A549 (cell line): ENCODE data around the gene FZD10. TPM values are rescaled to one million over a fixed set of nuclear protein-coding genes. Genes with fewer than 3 reads are reported as not detected.

ENCODE experiments used
- ATAC-seq, 2 experiments: fragments of 200-7000 bp in 1 of 2; fragments of >200 bp in 1 of 2; cut with Nextera tagmentation in 1 of 2; cut with Tn5 transposase in 1 of 2; 3 replicates each; pipeline versions ENCODE4 v1.8.0 to v1.9.1; 2018 to 2020; ENCODE audit warnings: mild to moderate bottlenecking in 1 of 2, moderate library complexity in 1 of 2
- CTCF ChIA-PET: fragments of 300-600 bp; sonication (Branson Sonifier 250); formaldehyde crosslinking; extraction: SDS; loops from one replicate; lab custom pipeline; 2021; ENCODE audit warnings: antibody characterized with exemption, inconsistent platforms; lab: Yijun Ruan, JAX
- POLR2A ChIA-PET: fragments of 350-600 bp; formaldehyde crosslinking; extraction: SDS; loops from one replicate; lab custom pipeline; 2021; ENCODE audit warnings: antibody characterized with exemption, inconsistent platforms; lab: Yijun Ruan, JAX
- DNase-seq, 2 experiments: peaks; one replicate each; pipeline versions ENCODE4 v3.0.0 to v3.0.0-alpha.2; 2011 to 2016; ENCODE audit warnings: low read depth in 1 of 2, low spot score in 1 of 2
- FAIRE-seq: peaks from 2 replicates; lab custom pipeline; 2011; peaks lifted over from hg19 to GRCh38; lab: Jason Lieb, UNC
- H3K27ac ChIP-seq, 2 experiments: fragments of >200 bp; sonication (Bioruptor Twin); formaldehyde crosslinking; 3 replicates each; pipeline ENCODE4 v1.5.1; 2016 to 2017
- H3K4me1 ChIP-seq: fragments of >200 bp; sonication (Bioruptor Twin); formaldehyde crosslinking; 3 replicates; pipeline ENCODE4 v1.6.1; 2016
- H3K4me2 ChIP-seq: fragments of >200 bp; sonication (Bioruptor Twin); formaldehyde crosslinking; 3 replicates; pipeline ENCODE4 v1.6.1; 2016
- H3K4me3 ChIP-seq: fragments of >200 bp; sonication (Bioruptor Twin); formaldehyde crosslinking; 3 replicates; pipeline ENCODE4 v1.5.1; 2016
- H3K9me3 ChIP-seq: fragments of >200 bp; sonication (Bioruptor Twin); formaldehyde crosslinking; 3 replicates; pipeline ENCODE4 v1.6.1; 2016
- ATOH8 ChIP-seq: fragments of 250-450 bp; sonication (Bioruptor Pico); IDR thresholded peaks from 2 replicates; pipeline ENCODE4 v1.5.0; 2020; ENCODE audit warnings: low read depth, mild to moderate bottlenecking, moderate library complexity
- BCL3 ChIP-seq: fragments of >200 bp; sonication (Bioruptor Twin); formaldehyde crosslinking; IDR thresholded peaks from 3 replicates; pipeline ENCODE4 v1.6.1; 2016
- BHLHE40 ChIP-seq: IDR thresholded peaks from 2 replicates; pipeline ENCODE4 v1.6.1; 2012; ENCODE audit warnings: low read depth, low read length, inconsistent platforms
- CBX2 ChIP-seq: fragments of 200-600 bp; sonication (generic); IDR thresholded peaks from 2 replicates; pipeline ENCODE4 v1.6.1; 2016; ENCODE audit warnings: low read depth, mild to moderate bottlenecking, borderline replicate concordance
- CBX8 ChIP-seq: fragments of 200-600 bp; sonication (generic); IDR thresholded peaks from 2 replicates; pipeline ENCODE4 v1.6.1; 2016
- CEBPB ChIP-seq, 2 experiments: fragments of >200 bp in 1 of 2; sonication (Bioruptor Twin) in 1 of 2; formaldehyde crosslinking in 1 of 2; IDR thresholded peaks; 2 replicates each; pipeline ENCODE4 v1.6.1; 2012 to 2016
- CHD2 ChIP-seq: fragments of 150-350 bp; IDR thresholded peaks from 2 replicates; pipeline ENCODE4 v1.6.1; 2014; ENCODE audit warnings: low read length; ENCODE audit not compliant: partially characterized antibody
- EHMT2 ChIP-seq: fragments of 200-600 bp; sonication (generic); IDR thresholded peaks from 2 replicates; pipeline ENCODE4 v1.6.1; 2016; ENCODE audit warnings: antibody characterized with exemption, low read depth, mild to moderate bottlenecking, moderate library complexity
- ELK1 ChIP-seq: fragments of 150-350 bp; IDR thresholded peaks from 2 replicates; pipeline ENCODE4 v1.6.1; 2014; ENCODE audit warnings: low read depth, mild to moderate bottlenecking, low read length
- EP300 ChIP-seq, 2 experiments: fragments of >200 bp; sonication (Bioruptor Twin); formaldehyde crosslinking; IDR thresholded peaks; 2 replicates in 1 of 2; 3 replicates in 1 of 2; pipeline ENCODE4 v1.6.1; 2016 to 2017
- ESRRA ChIP-seq: fragments of 150-350 bp; IDR thresholded peaks from 2 replicates; pipeline ENCODE4 v1.6.1; 2014; ENCODE audit warnings: mild to moderate bottlenecking, low read length, borderline replicate concordance
- FOXS1 ChIP-seq: fragments of 250-450 bp; sonication (Bioruptor Pico); IDR thresholded peaks from 2 replicates; pipeline ENCODE4 v1.5.0; 2020; ENCODE audit warnings: mild to moderate bottlenecking, moderate library complexity
- HDAC2 ChIP-seq: fragments of 200-600 bp; sonication (generic); IDR thresholded peaks from 2 replicates; pipeline ENCODE4 v1.6.1; 2016
- HES2 ChIP-seq: fragments of >200 bp; sonication (Bioruptor Twin); formaldehyde crosslinking; IDR thresholded peaks from 2 replicates; pipeline ENCODE4 v1.6.1; 2016
- HEYL ChIP-seq: fragments of 250-450 bp; sonication (Bioruptor Pico); IDR thresholded peaks from 2 replicates; pipeline ENCODE4 v1.8.0; 2021; ENCODE audit warnings: mild to moderate bottlenecking, moderate library complexity
- HMGXB4 ChIP-seq: fragments of 250-450 bp; sonication (Bioruptor Pico); IDR thresholded peaks from 2 replicates; pipeline ENCODE4 v1.5.0; 2021; ENCODE audit warnings: mild to moderate bottlenecking, moderate library complexity, borderline replicate concordance
- HOXA7 ChIP-seq: fragments of 250-450 bp; sonication (Bioruptor Pico); IDR thresholded peaks from 2 replicates; pipeline ENCODE4 v1.5.0; 2020; ENCODE audit warnings: mild to moderate bottlenecking, moderate library complexity
- HOXB13 ChIP-seq: fragments of 250-450 bp; sonication (Bioruptor Pico); IDR thresholded peaks from 2 replicates; pipeline ENCODE4 v1.5.0; 2020; ENCODE audit warnings: low read depth, mild to moderate bottlenecking, moderate library complexity
- JUNB ChIP-seq: fragments of >200 bp; sonication (Bioruptor Twin); formaldehyde crosslinking; IDR thresholded peaks from 2 replicates; pipeline ENCODE4 v1.6.1; 2016
- KDM5A ChIP-seq: fragments of 200-600 bp; sonication (generic); IDR thresholded peaks from 2 replicates; pipeline ENCODE4 v1.6.1; 2016; ENCODE audit warnings: antibody characterized with exemption, mild to moderate bottlenecking
- MAFK ChIP-seq: fragments of 450-650 bp; IDR thresholded peaks from 2 replicates; pipeline ENCODE4 v1.6.1; 2014; ENCODE audit not compliant: partially characterized antibody
- MAZ ChIP-seq: fragments of 150-350 bp; IDR thresholded peaks from 2 replicates; pipeline ENCODE4 v1.6.1; 2014; ENCODE audit warnings: antibody characterized with exemption, low read depth, low read length, borderline replicate concordance
- NFE2L2 ChIP-seq: fragments of 150-350 bp; conservative IDR thresholded peaks from 2 replicates; pipeline ENCODE4 v1.6.1; 2014; ENCODE audit warnings: low read length
- POLR2A ChIP-seq: IDR thresholded peaks from 2 replicates; pipeline ENCODE4 v1.6.1; 2012; ENCODE audit warnings: mild to moderate bottlenecking, low read length
- RARB ChIP-seq: fragments of 250-450 bp; sonication (Bioruptor Pico); IDR thresholded peaks from 2 replicates; pipeline ENCODE4 v1.8.0; 2021; ENCODE audit warnings: mild to moderate bottlenecking, moderate library complexity
- RNF2 ChIP-seq: fragments of 200-600 bp; sonication (generic); IDR thresholded peaks from 2 replicates; pipeline ENCODE4 v1.6.1; 2016; ENCODE audit warnings: low read depth, mild to moderate bottlenecking, antibody characterized with exemption, moderate library complexity, borderline replicate concordance
- SMC3 ChIP-seq: fragments of >200 bp; sonication (Bioruptor Twin); formaldehyde crosslinking; IDR thresholded peaks from 3 replicates; pipeline ENCODE4 v1.6.1; 2018; ENCODE audit warnings: inconsistent platforms
- TP53 ChIP-seq: fragments of 250-450 bp; sonication (Bioruptor Pico); IDR thresholded peaks from 2 replicates; pipeline ENCODE4 v1.5.0; 2021; ENCODE audit warnings: mild to moderate bottlenecking, moderate library complexity
- ZC3H11A ChIP-seq: fragments of 450-650 bp; IDR thresholded peaks from 2 replicates; pipeline ENCODE4 v1.6.1; 2014; ENCODE audit warnings: antibody characterized with exemption, mild to moderate bottlenecking
- WGBS: methylation state at CpG from one replicate; pipeline ENCODE4 v1.1.6; 2017; ENCODE audit errors: missing lambda C conversion rate; 5-methylcytosine and 5-hydroxymethylcytosine counted together
- polyA plus RNA-seq, 4 experiments: library from polyadenylated mRNA; depleted of rRNA in 3 of 4; stranded (reverse); fragments of >200 nt; fragmentation: RNase III in 1 of 4; extraction: RNeasy Plus Mini Kit Qiagen cat#74134 plus additional on column Dnase treatment in 1 of 4; gene quantifications; 2 replicates in 3 of 4; 3 replicates in 1 of 4; pipeline ENCODE4 v1.2.3, GENCODE V29; 2011 to 2017

FZD10 gene
- polyA plus RNA-seq, 2 of the 4 experiments (the other 2 are of a cell fraction), result not detected

GRCh38 chr12:130122356-130122755 is 39.9 kb upstream of the FZD10 start:
- no peak overlapping the region for H3K27ac ChIP-seq
- H3K9me3 ChIP-seq, result no peaks in the 10 kb centered on the region
- FAIRE-seq, result no peak
- ChIA-PET CTCF (no interaction called here), POLR2A (no interaction called here)
- ATAC-seq, result no peak
- TF ChIP-seq ATOH8 (CRISPR knock-in tag), result no peak
- TF ChIP-seq RARB (CRISPR knock-in tag), result no peak
- TF ChIP-seq EP300 (IDR thresholded peaks at IDR 0.05), result no peak
- no peak for TF ChIP-seq HES2
- no peak for TF ChIP-seq ZC3H11A
- no peak for TF ChIP-seq MAZ
- TF ChIP-seq FOXS1 (CRISPR knock-in tag), result no peak
- TF ChIP-seq CBX8, result no peak
- TF ChIP-seq SMC3, result no peak
- TF ChIP-seq CBX2, result no peak
- TF ChIP-seq HMGXB4 (CRISPR knock-in tag), result no peak
- no peak for TF ChIP-seq EHMT2
- no peak for TF ChIP-seq KDM5A
- no peak for TF ChIP-seq HOXA7 (CRISPR knock-in tag)
- TF ChIP-seq ESRRA, result no peak
- TF ChIP-seq CHD2, result no peak
- TF ChIP-seq HEYL (CRISPR knock-in tag), result no peak
- no peak for TF ChIP-seq BHLHE40
- TF ChIP-seq CEBPB (IDR thresholded peaks at IDR 0.05), result no peak
- TF ChIP-seq NFE2L2, result no peak
- H3K4me2 ChIP-seq, result no peak overlapping the region
- no peak overlapping the region for H3K4me3 ChIP-seq
- H3K4me1 ChIP-seq, result no peaks in the 10 kb centered on the region
- DNase-seq, result no peak
- 47% methylated on average over 4 of the region's 4 CpGs for WGBS

- H3K27ac ChIP-seq, result no peak overlapping the region
- FAIRE-seq (no peak), ATAC-seq (no peak), DNase-seq (no peak)
- H3K4me3 ChIP-seq, result no peak overlapping the region
- H3K9me3 ChIP-seq, result no peaks in the 10 kb centered on the region; the same call in 2 of the 3 replicates
- no peaks in the 10 kb centered on the region for H3K4me1 ChIP-seq
- POLR2A ChIA-PET, result no interaction called here
- H3K4me2 ChIP-seq, result no peak overlapping the region
- CTCF ChIA-PET, result no interaction called here
- WGBS, result 37% methylated on average over 2 of the region's 4 CpGs
- TF ChIP-seq HOXB13 (CRISPR knock-in tag) (no peak), RARB (CRISPR knock-in tag) (no peak), RNF2 (no peak), MAFK (no peak), BCL3 (no peak), TP53 (CRISPR knock-in tag) (no peak), KDM5A (no peak), HDAC2 (no peak), POLR2A (no peak), HES2 (no peak), ELK1 (no peak), JUNB (no peak)
Observed at GRCh38 chr12:130124106-130124505, 38.2 kb upstream of the FZD10 start.
